ENCODE results near the gene CLEC2D.
"Not testable (repeated sequence)": the region's sequence is repeated elsewhere in the genome, so short reads cannot be mapped to it uniquely, and the experiment has no call there.

The CLEC2D gene

DNA sequence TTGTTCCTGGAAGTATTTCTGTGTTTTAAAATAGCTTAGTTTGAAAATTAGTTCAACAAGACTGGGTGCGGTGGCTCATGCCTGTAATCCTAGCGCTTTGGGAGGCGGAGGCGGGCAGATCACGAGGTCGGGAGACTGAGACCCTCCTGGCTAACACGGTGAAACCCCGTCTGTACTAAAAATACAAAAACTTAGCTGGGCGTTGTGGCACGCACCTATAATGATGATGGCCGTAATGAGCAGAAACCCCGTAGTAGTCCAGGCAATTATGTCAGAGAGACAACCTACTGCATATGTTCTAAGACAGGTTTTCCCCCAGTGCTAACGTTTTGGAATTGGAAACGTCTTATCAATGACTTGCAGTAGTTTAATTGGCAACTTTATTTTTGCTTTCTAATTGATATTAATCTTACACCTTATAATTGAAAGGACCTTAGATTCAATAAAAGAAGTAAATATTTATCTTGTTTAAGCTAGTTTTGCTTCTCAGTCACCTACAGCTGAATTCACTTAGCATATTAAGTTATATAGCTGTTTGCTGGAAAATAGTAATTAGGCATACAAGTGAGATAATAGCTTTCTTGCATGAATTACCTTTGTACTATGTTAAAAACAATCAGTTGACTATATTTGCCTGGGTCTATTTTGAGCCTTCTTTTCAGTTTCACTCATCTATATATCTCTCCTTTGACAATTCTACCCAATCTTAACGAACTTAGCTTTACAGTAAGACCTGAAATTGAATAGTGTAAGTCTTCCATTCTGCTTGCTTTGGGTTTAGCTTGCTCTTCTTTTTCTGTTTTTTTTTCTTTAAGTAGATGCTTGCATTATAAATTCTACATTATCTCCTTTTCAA, 47.8 kb downstream of the CLEC2D start:
- no peak for DNase-seq
- intact Hi-C loops (cut with DNase I) = no loop called here

DNA sequence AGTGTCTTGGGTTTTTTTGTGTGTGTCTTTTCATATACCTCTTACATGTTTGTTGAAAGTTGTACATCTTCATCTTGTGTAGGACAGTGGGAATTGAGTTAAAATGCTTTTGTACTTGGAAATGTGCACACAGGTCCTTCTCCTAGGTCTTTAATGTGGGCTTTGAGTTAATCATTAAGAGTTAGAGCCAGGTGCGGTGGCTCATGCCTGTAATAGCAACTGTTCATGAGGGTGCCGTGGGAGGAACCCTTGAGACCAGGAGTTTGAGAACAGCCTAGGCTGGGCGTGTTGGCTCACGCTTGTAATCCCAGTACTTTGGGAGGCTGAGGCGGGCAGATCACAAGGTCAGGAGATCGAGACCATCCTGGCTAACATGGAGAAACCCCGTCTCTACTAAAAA, 49.5 kb downstream of the CLEC2D start:
- intact Hi-C loops (cut with DNase I) = no loop called here

DNA sequence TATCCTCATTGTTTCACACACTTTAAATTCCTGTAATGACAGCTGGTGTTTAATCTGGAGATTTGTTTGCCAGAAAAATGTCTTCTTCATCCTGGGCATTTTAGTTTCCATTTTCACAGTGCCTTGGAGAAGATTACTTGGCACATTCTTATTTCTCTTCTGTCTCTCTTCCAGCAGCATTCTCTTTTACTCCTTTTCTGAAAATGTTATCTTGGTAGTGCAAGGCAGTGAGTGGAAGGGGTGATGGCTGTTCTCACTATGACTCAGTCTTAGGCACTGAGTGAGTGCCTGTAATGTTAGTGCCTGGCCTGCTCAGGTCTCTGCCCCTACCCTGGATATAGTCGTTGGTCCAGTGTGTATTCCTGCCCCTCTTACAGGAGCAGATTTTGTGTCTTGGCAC, 50.3 kb downstream of the CLEC2D start:
- no peak for DNase-seq
- intact Hi-C loops (cut with DNase I) = no loop called here

More for the DNA sequence above, 49.5 kb downstream of the CLEC2D start:
- no peak for DNase-seq

DNA sequence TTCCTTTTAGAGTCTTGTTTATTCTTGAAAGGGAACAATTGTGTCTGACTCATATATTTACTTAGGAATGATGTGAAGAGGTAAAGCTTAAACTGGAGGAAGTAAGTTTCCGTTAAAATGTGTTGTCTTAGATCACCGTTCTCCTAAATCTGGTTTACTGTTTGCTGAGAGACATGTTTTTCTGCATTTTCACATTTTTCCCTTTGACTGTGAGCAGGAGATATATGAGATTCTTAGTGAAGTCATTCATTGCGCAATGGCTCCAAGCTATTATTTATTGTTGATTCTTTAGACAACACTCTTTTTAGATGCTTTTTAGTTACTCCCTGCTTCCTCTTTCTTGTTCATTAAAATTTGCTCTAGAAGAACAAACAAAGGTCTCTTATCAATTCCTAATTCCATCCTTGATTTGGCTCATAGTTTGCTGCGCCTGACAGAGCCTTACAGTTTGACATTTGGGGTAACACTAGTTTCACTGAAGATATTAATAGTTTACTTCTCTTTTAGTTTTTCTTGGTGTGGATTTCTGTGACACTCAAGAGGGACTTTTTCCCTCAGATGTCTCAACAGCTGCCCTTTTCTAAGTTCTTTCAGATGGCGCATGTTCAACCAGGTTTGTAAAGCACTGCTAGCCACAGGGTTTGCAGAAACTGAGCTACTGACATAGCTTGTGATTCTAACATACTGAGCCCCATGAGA, 52.0 kb downstream of the CLEC2D start:
- intact Hi-C loops (cut with DNase I) = no loop called here
- no peak for DNase-seq

DNA sequence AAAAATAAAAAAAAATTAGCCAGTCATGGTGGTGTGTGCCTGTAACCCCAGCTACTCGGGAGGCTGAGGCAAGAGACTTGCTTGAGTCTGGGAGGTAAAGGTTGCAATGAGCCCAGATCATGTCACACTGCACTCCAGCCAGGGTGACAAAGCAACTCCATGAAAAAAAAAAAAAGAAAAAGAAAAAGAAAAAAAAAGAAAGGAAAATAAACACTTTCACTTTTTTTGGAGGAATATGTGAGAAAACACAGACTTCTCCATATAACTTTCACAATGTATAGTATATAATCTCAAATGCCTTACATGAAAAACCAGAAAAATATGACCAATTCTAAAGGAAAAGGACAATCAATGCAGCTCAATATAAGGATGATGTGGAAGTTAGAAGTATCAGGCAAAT, 54.5 kb downstream of the CLEC2D start:
- no peak for DNase-seq
- intact Hi-C loops (cut with DNase I) = no loop called here

DNA sequence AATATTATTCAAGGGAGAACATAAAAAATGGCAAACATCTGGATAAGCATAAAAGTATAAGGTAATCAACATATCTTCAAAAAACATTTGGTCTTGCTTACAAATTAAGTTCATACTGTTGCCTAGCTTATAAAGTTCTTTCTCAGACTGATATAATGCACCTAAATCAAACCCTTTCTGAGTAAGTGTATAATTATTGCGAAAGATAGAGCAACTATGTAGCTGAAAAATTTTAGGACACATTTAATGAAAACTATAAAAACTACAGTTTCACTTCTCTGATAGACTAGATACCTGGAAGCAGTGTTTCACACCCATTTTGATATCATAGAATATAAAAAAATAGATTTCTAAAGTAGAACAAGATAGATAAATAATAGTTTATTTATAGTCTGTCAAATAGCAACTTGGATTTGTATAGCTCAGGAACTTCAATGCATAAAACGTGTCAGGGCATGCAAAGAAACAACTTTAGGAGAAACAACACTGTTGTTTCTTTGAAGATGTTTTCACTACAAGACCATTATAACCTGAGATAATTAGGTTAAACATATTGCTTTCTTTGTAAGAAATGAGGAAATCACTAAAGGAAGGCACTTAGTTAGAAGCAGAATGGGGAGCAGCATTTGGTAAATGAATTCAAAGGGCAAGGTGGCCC, 55.8 kb downstream of the CLEC2D start:
- intact Hi-C loops (cut with DNase I) = no loop called here

DNA sequence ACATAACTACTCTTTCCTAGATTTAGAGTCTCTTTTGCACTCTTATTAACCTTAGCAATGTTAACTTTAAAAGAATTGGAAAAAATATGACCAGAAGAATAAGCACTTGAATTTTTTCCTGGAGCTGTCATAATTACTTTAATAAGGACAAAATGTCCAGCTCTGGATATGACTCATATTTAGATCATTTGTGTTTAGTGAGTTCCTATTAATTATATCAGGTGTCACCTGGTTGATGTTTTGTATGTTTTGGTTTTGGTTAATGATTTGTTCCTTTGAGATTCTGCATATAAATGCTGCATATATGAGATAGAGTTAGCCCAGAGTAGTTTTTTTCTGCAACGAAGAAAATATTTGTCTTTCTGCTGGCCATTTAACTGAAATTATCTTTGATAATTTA, 58.3 kb downstream of the CLEC2D start:
- intact Hi-C loops (cut with DNase I) = no loop called here
- no peak for DNase-seq

More for the DNA sequence above, 55.8 kb downstream of the CLEC2D start:
- DNase-seq = no peak

DNA sequence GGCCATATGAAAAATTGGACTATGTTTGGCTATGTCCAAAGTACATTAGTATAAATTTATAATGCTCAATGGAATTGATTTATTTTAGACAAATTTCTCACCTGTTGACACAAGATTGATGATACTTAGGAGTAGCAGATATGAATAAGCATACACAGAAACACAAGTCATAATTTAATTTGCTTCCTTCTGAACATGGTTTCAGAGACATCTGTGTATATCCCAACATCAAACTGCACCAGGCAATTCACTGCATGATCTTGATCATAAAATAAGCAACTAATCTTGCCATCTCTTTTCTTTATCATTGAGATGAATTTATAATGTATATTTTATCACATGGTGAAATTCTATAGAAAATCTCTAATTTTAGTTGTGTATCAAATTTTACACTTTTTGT, 59.6 kb downstream of the CLEC2D start:
- intact Hi-C loops (cut with DNase I) = no loop called here

DNA sequence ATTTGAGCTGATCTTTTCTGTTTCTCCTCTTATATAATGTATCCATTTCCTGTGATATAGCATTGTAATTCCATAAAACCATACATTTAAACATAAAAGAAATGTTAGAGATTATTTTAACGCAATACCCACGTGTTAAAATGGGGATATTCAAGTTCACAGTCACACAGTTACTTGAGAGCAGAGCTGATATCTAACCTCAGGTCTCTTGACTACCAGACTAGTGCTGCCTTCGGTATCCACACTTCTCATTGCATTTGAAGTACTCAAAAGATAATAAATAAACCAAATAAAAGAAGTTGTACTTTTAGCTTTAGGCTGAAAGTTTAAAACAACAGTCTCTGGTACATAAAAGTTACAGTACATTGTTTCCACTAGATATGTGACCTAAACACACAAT, 60.5 kb downstream of the CLEC2D start:
- DNase-seq = no peak
- intact Hi-C loops (cut with DNase I) = no loop called here

More for the DNA sequence above, 59.6 kb downstream of the CLEC2D start:
- no peak for DNase-seq

DNA sequence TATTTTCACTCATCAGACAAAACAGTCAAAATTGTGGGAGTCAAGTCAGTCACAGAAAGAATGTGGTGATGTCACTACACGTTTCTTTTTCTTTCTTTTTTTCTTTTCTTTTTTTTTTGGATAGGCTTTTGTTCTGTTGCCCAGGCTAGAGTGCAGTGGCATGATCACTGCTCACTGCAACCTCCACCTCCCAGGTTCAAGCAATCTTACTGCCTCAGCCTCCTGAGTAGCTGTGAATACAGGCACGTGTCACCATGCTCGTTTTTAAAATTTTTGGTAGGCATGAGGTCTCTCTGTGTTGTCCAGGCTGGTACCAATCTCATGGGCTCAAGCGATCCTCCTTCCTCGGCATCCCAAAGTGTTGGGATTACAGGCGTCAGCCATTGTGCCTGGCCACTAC, 61.1 kb downstream of the CLEC2D start:
- DNase-seq = no peak
- intact Hi-C loops (cut with DNase I) = no loop called here

DNA sequence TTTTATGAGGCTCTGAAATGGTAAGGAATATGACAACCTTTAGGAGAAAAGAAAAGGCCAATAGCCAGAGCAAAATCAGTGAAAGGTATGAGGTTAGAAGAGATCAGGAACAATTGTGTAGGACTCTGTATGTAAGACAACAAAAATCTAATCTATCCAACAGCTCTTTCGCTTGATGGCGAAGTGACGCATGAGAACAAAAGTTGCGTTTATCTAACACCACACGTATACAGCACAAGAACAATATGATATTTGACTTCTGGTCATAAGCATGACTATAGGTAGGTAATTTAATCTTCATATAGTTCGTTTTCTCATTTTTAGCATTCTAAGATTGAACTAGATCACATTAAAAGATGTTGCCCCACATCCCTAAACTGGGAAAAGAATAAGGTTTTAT, 61.9 kb downstream of the CLEC2D start:
- intact Hi-C loops (cut with DNase I) = no loop called here
- no peak for DNase-seq

DNA sequence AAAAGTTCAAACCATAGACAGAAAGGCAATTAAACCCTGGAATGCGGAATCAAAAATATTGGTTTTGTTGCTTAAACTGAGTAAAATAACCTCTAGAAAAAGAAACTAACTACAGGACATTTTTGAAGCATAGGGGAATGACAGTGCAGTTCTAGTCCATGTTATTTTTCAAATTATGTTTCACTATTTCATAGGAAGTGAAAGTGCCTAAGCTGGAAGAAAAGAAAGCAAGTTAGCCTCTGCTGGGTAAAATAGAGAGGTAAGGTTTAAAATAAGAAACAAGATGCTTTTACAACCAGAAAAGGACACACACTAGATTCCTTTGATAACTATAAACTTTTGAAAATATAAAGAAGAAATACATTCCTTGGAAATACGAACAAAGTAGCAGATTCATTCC, 62.3 kb downstream of the CLEC2D start:
- intact Hi-C loops (cut with DNase I) = no loop called here
- no peak for DNase-seq

DNA sequence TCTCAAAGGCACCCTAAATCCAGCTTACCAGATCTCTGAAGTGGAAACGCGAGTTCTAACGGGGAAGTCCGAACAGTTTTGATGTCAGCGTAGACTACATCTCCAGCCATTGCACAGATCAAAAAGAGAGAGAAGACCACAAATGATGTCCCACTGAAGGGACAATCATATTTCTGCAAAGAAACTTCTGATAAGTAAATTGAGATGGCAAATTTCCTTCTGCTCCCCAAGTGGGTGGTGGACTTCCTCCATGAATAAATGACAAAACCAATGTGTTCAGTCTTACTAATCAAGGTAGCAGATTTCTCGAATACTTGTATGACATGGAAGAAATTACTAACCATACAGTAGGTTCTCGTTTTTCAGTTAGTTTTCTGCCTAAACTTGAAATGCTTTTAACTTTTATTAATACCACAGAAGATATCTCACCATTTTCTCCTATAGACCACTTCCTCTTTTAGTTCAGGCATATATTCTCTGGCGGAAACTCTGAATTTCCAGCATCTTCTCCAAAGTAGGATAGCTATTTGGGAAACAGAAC, 63.5 kb downstream of the CLEC2D start, which contains the start of gene CLECL1:
Gene CLECL1, minus strand, starts transcription at position 177 of the 541 bp plus-strand sequence.
- intact Hi-C loops (cut with DNase I) = no loop called here
- no peak for DNase-seq

DNA sequence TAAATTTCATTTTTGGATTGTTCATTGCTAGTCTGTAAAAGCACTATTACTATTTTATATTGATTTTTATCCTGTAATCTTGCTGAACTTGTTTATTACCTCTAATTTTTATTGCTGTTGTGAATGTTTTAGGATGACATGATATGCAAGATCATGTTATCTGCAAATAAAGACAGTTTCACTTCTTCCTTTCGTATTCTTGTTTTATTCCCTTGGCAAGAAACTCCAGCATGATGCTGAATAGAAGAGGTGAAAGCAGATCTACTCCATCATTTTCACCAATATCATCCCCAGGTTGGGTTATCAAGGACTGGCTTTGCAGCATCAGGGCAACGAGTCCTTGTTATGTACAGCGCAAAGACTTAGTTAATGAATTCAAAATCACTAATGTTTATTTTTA, 66.1 kb downstream of the CLEC2D start:
- intact Hi-C loops (cut with DNase I) = no loop called here
- DNase-seq = no peak

DNA sequence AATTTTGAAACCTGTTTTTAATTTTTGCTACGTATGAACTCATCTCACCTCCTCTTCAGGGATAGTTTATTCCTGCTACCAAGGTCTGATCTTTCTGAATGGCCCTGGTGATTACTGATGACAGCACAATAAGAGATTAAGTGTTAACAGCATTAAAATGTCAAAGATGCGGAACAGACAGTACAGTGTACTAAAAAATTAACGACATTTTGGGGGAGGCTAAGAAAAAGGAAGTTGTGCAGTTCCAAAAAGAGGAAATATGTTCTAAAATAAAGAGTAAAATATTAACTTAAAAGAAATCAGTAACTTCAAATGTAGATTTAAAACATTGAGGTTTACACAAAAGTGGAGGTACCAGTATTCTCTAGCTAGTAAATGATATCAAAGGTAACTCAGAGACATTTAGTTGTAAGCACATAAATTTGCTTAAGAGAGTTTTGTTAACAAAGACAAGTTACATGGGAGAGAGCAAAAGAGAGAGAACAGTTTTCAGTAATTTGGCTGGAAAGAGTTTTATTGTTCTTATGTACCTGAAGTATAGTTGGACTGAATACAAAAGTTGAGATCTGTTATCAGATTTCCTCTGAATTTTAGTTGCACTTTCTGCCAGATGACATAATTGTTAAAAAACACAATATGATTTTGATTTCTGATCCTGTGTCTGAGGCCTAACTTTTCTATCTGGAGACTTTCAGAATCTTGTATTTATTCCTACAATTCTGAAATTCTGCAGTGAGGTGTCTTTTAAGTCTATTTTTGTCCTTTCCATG, 67.6 kb downstream of the CLEC2D start:
- intact Hi-C loops (cut with DNase I) = no loop called here

DNA sequence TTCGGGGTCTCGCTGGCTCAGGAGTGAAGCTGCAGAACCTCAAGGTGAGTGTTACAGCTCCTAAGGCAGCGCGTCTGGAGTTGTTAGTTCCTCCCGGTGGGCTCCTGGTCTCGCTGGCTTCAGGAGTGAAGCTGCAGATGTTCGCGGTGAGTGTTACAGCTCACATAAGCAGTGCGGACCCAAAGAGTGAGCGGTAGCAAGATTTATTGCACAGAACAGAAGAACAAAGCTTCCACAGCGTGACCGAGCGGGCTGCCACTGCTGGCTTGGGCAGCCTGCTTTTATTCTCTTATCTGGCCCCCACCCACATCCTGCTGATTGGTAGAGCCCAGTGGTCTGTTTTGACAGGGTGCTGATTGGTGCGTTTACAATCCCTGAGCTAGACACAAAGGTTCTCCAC, 69.4 kb downstream of the CLEC2D start:
- intact Hi-C loops (cut with DNase I); DNase-seq: not testable (repeated sequence)

More for the DNA sequence above, 67.6 kb downstream of the CLEC2D start:
- no peak for DNase-seq

DNA sequence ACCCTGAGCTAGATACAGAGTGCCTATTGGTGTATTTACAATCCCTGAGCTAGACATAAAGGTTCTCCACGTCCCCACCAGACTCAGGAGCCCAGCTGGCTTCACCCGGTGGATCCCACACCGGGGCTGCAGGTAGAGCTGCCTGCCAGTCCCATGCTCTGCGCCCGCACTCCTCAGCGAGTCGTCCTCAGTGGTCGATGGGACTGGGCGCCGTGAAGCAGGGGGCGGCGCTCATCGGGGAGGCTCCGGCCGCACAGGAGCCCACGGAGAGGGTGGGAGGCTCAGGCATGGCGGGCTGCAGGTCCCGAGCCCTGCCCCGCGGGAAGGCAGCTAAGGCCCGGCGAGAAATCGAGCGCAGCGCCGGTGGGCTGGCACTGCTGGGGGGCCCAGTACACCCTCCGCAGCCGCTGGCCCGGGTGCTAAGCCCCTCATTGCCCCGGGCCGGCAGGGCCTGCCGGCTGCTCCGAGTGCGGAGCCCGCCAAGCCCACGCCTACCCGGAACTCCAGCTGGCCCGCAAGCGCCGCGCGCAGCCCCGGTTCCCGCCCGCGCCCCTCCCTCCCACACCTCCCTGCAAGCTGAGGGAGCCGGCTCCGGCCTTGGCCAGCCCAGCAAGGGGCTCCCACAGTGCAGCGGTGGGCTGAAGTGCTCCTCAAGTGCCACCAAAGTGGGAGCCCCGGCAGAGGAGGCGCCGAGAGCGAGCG, 70.0 kb downstream of the CLEC2D start:
- intact Hi-C loops (cut with DNase I) = not testable (repeated sequence)
- DNase-seq = peak in 10 of 42 donors; percentile 12 to 36 (median 21)

DNA sequence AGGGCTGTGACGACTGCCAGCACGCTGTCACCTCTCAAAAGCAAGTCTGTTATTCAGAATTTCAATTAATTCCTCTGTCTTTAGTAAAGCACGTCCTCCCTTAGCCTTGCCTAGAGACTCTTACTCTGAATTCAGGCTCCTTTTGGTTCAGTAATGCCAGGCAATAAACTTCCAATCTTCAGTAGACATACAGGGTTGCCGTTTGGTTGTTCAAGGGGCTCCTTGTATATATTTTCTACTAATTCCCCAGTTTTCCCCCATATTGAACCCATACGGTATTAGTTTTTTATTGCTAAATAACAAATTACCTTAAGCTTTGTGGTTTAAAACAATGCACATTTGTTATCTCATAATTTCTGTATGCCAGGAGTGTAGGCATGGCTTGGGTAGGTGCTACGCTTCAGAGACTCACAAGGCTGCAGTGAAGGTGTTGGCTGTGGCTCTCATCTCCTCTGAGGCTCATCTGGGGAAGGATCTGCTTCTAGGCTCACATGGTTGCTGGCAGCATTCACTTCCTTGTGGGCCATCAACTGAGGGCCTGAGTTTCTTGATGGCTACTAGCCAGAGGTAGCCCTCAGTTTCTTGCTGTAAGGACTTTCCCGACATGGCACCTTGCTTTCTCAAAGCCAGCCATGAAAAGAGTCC, 70.7 kb downstream of the CLEC2D start:
- peak in 1 of 42 donors; percentile 26 for DNase-seq
- intact Hi-C loops (cut with DNase I) = no loop called here

Measured in head of caudate nucleus (tissue), 42 donors.